Cardiac muscle cell (in vitro differentiated cells and primary cell): ENCODE measurements around the gene NOL7. TPM values are rescaled to one million over a fixed set of nuclear protein-coding genes. Genes with fewer than 3 reads are reported as not detected.

Experiments
- DNase-seq, 2 donors: peaks; one replicate each; pipeline versions ENCODE4 v3.0.0 to v3.0.0-alpha.2; 2010 to 2017; ENCODE audit warnings: low read depth in 1 of 2, low spot score in 1 of 2
- H3K27ac ChIP-seq: fragments of 200-600 bp; sonication (generic); 2 replicates; pipeline ENCODE4 v1.5.1; 2016
- H3K27me3 ChIP-seq: fragments of 200-600 bp; sonication (generic); 2 replicates; pipeline ENCODE4 v1.6.0; 2016; ENCODE audit warnings: control low read depth
- H3K36me3 ChIP-seq: fragments of 200-600 bp; sonication (generic); 2 replicates; pipeline ENCODE4 v1.5.1; 2016; ENCODE audit warnings: control low read depth
- H3K4me1 ChIP-seq: fragments of 200-600 bp; sonication (generic); 2 replicates; pipeline ENCODE4 v1.8.1; 2017; ENCODE audit warnings: low read depth, mild to moderate bottlenecking, mixed run types
- H3K4me3 ChIP-seq: fragments of 200-600 bp; sonication (generic); 2 replicates; pipeline ENCODE4 v1.5.1; 2016; ENCODE audit warnings: mild to moderate bottlenecking
- H3K9me3 ChIP-seq: fragments of 200-600 bp; sonication (generic); 2 replicates; pipeline ENCODE4 v1.5.1; 2017; ENCODE audit warnings: low read depth, mild to moderate bottlenecking, control low read depth
- CTCF ChIP-seq: IDR thresholded peaks from 2 replicates; pipeline ENCODE4 v1.5.1; 2012; ENCODE audit warnings: low read depth, mild to moderate bottlenecking, low read length
- polyA plus RNA-seq: library from polyadenylated mRNA; unstranded; fragments of >200 nt; fragmentation: Nextera tagmentation; extraction: Ambion mirVana; gene quantifications from 2 replicates; pipeline ENCODE4 v1.2.1, GENCODE V29; 2016
- total RNA-seq: library from RNA; depleted of rRNA; stranded (reverse); fragments of >200 nt; gene quantifications from 2 replicates; pipeline ENCODE4 v1.2.3, GENCODE V29; 2016

The NOL7 gene
- total and polyA plus RNA-seq, 2 experiments from 2014 or later = 144 to 154 TPM

GRCh38 chr6:13624871-13625288, 9.7 kb downstream of the NOL7 start:
- no peak overlapping the region for H3K4me3 ChIP-seq
- peaks cover 74% of the 10 kb centered on the region for H3K36me3 ChIP-seq
- TF ChIP-seq CTCF = peak; percentile 56
- peak; percentile 55 to 58 for DNase-seq
- H3K9me3 ChIP-seq = no peaks in the 10 kb centered on the region
- H3K27me3 ChIP-seq = no peaks in the 10 kb centered on the region
- H3K27ac ChIP-seq = peak overlapping the region; percentile 44
- no peaks in the 10 kb centered on the region for H3K4me1 ChIP-seq

- H3K27me3 ChIP-seq = no peaks in the 10 kb centered on the region
- H3K27ac ChIP-seq = no peak overlapping the region
- no peaks in the 10 kb centered on the region for H3K4me1 ChIP-seq
- H3K4me3 ChIP-seq = no peak overlapping the region
- no peak for TF ChIP-seq CTCF
- H3K9me3 ChIP-seq = no peaks in the 10 kb centered on the region
- DNase-seq = no peak
- peaks cover 48% of the 10 kb centered on the region for H3K36me3 ChIP-seq
These were observed 14.5 kb downstream of the NOL7 start for GRCh38 chr6:13629459-13630116.

DNA sequence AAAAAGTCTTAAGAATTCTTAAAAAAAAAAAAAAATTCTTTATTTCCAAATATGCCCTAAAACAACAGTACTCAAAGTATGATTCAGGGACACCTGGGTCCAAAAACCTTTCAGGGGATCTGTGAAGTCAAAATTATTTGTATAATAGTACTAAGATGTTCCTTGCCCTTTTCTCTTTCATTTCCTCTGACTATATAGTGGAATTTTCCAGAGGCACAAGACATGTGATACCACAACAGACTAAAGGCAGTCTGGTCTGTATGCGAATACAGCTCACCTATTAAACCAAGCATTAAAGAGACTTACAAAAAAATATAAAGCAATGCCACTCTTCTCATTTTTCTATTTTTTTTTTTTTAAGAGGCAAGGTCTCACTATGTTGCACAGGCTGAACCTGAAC, 15.4 kb downstream of the NOL7 start:
- Histone ChIP-seq H3K36me3 (peaks cover 40% of the 10 kb centered on the region), H3K4me3 (no peak overlapping the region), H3K9me3 (no peaks in the 10 kb centered on the region), H3K27me3 (no peaks in the 10 kb centered on the region), H3K27ac (no peak overlapping the region), H3K4me1 (no peaks in the 10 kb centered on the region)
- TF ChIP-seq CTCF = no peak
- DNase-seq = no peak

GRCh38 chr6:13633343-13633742, 18.2 kb downstream of the NOL7 start:
- Histone ChIP-seq H3K4me1 (no peaks in the 10 kb centered on the region), H3K4me3 (no peak overlapping the region), H3K27me3 (no peaks in the 10 kb centered on the region), H3K36me3 (peaks cover 37% of the 10 kb centered on the region), H3K27ac (no peak overlapping the region), H3K9me3 (no peaks in the 10 kb centered on the region)
- no peak for TF ChIP-seq CTCF
- DNase-seq = no peak

GRCh38 chr6:13635948-13636658, 21.0 kb downstream of the NOL7 start:
- Histone ChIP-seq H3K36me3 (peaks cover 47% of the 10 kb centered on the region), H3K9me3 (no peaks in the 10 kb centered on the region), H3K27me3 (no peaks in the 10 kb centered on the region), H3K27ac (no peak overlapping the region), H3K4me3 (no peak overlapping the region), H3K4me1 (no peaks in the 10 kb centered on the region)
- DNase-seq = no peak
- no peak for TF ChIP-seq CTCF
